Measurements from ENCODE around the gene SIRT6.
"Not testable (repeated sequence)": the region's sequence is repeated elsewhere in the genome, so short reads cannot be mapped to it uniquely, and the experiment has no call there.

Gene SIRT6

DNA sequence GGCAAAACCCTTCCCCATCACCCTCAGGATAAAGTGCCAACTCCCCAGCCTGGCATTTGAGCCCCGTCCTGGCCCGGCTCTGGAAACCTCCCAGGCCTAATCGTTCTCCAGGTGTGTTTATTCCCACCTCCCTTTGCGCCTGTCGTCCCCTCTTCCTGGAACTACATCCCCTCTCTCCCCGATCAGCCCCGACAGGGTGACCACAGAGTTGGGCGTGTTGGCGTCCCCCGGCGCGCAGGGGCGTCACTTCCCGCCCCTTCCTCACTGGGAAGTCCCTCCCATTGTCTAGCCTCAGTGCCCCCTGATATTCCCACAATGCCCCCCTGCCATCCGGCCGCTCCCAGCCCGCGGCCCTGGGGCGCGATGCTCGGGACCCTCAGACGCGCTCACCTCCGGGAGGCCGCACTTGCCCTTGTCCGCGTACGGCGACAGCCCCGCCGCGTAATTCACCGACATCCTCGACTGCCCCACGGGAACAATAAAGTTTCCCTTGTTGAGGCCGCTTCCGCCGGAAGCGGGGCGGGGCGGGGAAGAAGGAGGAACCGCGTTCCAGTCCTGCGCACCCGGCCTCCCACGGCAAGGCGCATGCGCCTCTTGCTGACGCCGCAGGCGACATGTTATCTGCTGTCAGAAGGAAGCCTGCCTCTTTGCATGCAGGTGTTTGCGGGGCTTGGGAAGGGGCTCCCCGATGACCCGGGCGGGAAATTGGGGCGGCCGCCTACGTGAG lies at the start of gene SIRT6, which contains the start of gene ANKRD24:
SIRT6 (minus strand) TSS at position 480 of the 727 bp plus-strand sequence; CDS start at position 456, 24 bp downstream.
ANKRD24 (plus strand) TSS at position 606 of the 727 bp plus-strand sequence. CDS start 3,737 bp downstream, outside the sequence.
- FAIRE-seq = no peak

DNA sequence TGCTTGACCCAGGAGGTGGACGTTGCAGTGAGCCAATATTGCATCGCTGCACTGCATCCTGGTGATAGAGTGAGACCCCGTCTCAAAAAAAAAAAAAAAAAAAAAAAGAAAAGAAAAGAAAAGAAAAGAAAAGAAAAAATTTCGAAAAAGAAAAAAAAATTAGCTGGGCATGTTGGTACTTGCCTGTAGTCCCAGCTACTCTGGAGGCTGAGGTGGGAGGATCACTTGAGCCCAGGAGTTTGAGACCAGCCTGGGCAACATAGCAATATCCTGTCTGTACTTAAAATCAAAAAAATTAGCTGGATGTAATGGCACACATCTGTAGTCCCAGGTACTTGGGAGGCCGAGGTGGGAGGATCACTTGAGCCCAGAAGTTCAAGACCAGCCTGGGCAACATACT lies 49.8 kb upstream of the SIRT6 start:
- FAIRE-seq = not testable (repeated sequence)

DNA sequence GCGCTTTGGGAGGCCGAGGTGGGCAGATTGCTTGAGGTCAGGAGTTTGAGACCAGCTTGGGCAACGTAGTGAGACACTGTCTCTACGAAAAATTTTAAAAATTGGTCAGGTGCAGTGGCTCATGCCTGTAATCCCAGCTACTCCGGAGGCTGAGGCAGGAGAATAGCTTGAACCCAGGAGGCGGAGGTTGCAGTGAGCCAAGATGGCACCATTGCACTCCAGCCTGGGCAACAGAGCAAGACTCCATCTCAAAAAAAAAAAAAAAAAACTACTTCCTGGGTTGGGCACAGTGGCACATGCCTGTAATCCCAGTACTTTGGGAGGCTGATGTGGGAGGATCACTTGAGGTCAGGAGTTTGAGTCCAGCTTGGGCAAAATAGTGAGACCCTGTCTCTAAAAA lies 49.2 kb upstream of the SIRT6 start:
- FAIRE-seq = not testable (repeated sequence)

DNA sequence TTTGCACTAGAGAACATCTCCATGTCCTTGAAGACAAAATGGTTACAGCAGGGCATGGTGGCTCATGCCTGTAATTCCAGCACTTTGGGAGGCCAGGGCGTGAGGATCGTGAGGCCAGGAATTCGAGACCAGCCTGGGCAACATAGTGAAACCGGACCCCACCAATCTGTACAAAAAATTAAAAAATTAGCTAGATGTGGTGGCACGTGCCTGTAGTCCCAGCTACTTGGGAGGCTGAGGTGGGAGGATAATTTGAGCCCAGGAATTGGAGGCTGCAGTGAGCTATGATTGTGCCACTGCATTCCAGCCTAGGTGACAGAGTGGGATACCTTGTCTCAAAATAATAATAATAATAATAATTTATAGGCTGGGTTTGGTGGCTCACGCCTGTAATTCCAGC lies 47.9 kb upstream of the SIRT6 start:
- not testable (repeated sequence) for FAIRE-seq

DNA sequence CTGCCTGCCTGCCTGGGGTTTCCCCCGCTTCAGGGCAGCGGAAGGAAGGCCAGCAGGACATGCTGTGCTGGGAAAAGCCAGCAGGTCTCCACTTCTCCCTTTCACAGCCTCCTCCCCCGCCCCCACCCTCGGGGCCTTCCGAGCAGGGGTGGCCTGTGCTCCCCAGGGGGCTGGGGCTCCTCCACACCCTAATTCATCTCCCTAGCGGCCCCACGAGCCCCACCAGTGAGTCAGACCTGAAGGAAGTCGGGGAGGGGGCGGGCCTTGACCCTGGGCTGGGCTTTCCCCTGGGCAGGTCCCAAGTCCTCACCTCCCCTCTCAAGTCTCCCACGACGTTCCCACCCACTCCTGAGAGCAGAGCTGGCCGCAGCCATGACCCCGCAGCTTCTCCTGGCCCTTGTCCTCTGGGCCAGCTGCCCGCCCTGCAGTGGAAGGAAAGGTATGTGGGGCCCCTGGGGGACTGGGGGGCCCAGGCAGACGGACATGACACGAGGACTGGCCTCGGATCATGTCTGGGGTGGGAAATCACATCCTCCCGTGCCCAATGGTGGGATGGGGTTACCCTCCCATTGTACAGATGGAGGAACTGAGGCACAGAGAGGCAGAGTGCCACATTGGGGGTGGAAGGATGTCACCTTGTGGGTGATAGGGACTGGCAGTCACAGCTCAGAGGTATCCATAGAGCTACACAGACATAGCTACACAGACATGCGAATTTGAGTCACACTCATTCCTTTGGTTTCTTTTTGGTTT lies 47.0 kb upstream of the SIRT6 start, which contains the start of gene EBI3:
EBI3 (plus strand) TSS at position 345 of the 753 bp plus-strand sequence; CDS start at position 373, 28 bp downstream.
- no peak for FAIRE-seq

DNA sequence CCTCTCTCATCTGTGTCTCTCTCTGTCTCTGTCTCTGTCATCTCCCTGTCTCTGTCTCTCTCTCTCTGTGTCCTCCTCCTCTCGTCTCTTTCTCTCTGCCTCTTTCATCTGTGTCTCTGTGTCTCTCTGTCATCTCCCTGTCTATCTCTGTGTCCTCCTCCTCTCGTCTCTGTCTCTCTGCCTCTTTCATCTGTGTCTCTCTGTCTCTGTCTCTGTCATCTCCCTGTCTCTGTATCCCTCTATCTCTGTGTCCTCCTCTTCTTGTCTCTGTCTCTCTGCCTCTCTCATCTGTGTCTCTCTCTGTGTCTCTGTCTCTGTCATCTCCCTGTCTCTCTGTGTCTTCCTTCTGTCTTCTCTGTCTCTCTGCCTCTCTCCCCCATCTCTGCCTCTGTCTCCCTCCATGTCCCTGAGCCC lies 46.4 kb upstream of the SIRT6 start:
- no peak for FAIRE-seq

DNA sequence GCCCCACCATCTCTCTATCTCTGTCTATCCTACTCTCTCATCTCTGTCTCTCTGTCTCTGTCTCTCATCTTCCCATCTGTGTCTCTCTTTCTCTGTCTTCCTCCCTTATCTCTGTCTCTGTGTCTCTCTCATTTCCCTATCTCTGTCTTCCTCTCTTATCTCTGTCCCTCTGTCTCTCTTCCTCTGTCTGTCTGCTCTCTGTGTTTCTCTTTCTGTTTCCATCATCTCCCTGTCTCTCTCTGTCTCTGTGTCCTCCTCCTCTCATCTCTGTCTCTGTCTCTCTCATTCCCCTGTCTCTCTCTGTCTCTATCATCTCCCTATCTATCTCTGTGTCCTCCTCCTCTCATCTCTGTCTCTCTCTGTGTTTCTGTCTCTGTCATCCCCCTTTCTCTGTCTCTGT lies 45.4 kb upstream of the SIRT6 start:
- FAIRE-seq = no peak

DNA sequence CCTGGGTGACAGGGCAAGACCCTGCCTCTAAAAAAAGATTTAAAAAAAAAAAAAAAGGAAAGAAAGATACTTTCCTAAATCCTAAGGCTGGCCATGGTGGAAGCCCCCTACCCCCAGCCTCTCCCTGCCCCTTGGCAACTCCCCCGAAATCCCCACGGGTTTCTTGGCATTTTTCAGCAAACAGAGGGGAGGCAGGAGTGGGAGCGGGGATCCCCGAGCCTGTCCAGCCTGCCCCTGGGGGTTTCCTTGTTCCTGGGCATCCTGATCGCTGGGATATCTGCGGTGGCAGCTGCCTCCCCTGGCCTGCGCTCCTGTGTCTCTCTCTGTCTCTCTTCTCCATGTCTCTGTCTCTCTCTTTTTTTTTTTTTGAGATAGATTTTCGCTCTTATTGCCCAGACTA lies 43.5 kb upstream of the SIRT6 start:
- FAIRE-seq = no peak

DNA sequence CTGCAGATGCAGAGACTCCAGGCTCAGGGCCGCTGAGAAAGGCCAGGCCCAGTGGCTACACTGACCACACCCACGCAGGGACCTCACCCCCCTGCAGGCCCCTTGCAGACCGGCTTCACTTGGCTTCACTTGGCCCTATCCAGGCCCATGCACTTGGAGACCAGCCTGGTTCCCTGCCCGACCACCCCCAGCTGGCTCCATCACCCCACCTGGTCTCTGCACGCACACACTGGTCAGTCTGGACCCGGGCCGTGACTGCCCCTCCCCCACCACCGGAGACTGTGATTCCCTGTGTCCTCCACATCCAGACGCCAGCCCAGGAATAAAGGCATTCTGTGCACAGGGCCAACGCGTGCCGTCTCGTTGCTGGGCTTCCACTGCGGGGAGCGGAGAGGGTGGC lies 42.1 kb upstream of the SIRT6 start:
- FAIRE-seq = no peak

DNA sequence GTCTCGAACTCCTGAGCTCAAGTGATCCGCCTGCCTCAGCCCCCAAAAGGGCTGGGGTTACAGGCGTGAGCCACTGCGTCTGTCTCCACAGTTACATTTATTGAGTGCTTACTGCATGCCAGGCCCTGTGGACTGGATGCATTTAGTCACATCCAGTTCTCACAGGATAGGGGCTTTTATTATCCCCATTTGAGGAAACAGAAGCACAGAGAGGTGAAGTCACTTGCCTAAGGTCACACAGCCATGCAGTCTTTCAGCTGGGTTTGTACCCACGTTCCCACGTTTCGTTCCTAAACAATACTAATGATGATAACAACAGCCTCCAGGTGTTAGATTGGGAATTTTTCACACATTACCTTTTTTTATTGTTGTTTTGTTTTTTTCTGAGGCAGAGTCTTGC lies 37.8 kb upstream of the SIRT6 start:
- FAIRE-seq = no peak

DNA sequence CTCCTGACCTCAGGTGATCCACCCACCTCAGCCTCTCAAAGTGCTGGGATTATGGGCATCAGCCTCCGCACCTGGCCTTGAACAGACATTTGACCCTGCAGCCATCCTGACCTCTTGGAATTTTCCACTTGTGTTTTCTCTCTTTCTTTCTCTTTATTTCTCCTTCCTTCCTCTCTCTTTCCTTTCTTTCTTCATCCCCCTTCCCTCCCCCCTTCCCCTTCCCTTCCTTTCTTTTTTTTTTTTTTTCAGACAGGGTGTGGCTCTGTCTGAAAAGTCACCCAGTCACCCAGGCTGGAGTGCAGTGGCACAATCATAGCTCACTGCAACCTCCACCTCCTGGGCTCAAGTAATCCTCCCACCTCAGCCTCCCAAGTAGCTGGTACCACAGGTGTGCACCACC lies 36.2 kb upstream of the SIRT6 start:
- not testable (repeated sequence) for FAIRE-seq

DNA sequence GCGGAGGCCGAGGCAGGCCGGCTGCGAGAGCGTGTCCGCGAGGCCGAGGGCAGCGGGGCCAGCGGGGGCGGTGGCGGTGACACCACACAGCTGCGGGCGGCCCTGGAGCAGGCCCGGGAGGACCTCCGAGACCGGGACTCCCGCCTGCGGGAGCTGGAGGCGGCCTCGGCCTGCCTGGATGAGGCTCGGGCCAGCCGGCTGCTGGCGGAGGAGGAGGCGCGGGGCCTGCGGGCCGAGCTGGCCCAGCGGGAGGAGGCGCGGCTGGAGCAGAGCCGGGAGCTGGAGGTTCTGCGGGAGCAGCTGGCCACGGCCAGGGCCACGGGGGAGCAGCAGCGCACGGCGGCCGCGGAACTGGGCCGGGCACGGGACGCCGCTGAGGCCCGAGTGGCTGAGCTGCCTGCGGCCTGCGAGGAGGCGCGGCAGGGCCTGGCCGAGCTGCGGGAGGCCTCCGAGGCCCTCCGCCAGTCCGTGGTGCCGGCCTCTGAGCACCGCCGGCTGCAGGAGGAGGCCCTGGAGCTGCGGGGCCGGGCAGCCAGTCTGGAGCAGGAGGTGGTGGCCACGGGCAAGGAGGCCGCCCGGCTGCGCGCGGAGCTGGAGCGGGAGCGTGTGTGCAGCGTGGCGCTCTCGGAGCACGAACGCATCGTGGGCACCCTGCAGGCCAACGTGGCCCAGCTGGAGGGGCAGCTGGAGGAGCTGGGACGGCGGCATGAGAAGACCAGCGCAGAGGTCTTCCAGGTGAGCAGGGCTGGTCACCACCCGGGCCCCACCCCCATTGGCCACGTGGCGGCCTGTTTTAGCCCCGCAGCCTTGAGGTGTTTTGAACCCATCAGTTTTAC lies 35.3 kb upstream of the SIRT6 start:
- FAIRE-seq = no peak

DNA sequence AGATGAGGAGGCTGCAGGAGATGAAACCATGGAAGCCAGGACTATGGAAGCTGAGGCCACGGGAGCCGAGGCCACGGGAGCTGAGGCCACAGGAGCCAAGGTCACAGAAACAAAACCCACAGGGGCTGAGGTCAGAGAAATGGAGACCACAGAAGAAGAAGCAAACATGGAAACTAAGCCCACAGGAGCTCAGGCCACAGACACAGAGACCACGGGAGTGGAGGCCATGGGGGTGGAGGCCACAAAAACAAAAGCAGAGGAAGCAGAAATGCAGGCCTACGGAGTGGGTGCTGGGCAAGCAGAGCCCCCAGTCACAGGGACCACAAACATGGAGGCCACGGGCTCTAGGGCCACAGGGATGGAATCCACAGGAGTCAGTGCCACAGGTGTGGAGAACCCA lies 34.5 kb upstream of the SIRT6 start:
- no peak for FAIRE-seq

DNA sequence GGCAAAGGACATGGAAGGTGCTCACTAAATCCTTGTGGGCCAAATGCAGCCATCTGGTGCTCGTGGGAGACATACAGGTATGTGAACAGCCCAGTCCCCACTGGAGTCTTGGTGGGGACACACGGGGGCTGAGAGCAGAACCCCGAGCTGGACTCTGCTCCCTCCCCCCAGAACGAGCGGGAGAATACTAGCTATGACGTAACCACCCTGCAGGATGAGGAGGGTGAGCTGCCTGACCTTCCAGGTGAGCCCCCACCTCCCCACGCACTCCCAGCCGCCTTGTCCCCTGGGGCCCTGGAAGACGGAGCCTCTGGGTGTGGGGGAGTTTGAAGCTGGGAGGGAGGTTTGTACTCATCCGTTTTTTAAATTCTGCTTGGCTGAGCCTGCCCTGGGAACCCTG lies 33.4 kb upstream of the SIRT6 start:
- no peak for FAIRE-seq

DNA sequence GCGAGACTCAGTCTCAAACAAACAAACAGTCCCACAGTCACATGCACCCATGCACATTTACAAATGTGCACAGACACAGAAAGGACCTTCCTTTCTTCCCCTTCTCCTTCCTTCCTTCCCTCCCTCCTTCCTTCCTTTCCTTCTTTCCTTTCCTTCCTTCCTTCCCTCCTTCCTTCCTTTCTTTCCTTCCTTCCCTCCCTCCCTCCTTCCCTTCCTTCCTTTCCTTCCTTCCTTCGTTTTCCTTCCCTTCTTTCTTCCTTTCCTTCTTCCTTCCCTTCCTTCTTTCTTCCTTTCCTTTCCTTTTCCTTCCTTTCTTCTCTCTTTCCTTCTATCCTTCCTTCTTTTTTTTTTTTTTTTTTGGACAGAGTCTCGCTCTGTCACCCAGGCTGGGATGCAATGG lies 30.8 kb upstream of the SIRT6 start:
- no peak for FAIRE-seq

DNA sequence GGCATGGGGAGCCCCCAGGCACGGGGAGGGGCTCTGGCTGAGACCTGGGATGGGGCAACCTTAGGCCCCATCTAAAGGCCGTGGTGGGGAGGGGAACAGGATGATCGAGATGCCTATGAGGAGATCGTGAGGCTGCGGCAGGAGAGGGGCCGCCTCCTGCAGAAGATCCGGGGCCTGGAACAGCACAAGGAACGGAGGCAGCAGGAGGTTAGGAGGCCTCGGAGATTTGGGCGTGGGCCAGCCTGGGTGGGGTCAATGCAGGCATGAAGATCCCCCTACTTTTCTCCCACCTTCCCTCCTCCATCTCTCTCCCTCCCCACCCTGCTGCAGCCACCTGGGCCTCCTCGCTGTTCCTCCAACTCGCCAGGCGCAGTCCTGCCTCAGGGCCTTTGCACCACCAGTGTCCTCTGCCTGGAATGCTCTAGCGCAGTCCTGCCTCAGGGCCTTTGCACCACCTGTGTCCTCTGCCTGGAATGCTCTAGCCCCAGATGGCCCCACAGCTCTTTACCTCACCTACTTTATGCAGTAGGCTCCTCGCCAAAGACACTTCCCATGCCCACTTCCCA lies 27.9 kb upstream of the SIRT6 start:
- FAIRE-seq = no peak

DNA sequence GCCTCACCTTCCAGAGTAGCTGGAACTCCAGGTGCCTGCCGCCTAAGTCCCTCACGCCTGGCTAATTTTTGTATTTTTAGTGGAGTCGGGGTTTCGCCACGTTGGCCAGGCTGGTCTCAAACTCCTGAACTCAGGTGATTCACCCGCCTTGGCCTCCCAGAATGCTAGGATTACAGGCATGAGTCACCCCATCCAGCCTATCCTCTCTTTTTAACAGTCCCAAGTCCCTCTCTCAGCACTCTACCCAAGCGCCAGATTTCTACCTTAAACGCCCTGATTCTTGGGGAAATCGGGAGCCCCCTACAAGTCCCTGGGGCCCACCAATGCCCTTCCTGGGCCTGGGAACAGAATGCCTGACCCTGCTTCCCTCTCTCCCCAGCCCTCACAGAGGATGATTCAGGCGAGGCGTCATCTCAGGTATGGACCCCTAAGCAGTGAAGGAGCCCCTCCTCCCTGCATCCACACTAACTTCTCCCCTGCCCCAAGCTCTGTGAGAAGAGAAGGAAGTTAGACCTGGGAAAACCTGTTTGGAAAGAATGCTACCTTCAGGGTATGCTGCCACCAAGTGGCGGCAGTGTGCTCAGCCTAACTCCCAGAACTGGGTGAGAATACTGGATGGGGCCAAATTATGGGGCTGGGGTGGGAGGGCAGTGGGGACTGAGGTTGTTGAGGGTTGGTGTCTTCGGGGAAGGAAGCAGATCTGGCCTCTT lies 26.2 kb upstream of the SIRT6 start:
- no peak for FAIRE-seq

DNA sequence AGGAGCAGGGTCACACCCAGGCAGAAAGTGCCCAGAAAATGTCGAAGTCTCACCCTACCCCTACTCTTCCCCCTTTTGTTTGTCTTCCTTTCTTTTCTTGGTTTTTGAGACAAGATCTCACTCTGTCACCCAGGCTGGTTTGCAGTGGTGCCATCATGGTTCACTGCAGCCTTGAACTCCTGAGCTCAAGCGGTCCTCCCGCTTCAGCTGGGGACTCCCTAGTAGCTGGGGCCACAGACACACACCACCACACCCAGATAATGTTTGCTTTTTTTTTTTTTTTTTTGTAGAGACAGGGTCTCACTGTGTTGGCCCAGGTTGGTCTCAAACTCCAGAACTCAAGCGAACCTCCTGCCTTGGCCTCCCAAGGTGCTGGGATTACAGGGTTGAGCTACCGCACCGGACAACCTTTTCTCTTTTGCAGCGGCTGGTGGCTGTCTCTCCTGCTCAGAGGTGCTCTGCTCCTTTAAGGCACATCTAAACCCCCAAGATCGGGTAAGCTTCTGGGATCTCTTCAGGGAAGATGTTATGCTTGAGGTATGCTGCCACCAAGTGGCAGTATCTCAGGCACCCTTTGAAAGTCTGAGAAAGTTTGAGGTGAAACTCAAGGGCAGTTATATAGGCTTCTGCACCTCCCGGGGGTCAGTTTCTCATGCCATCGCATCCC lies 24.6 kb upstream of the SIRT6 start:
- FAIRE-seq = no peak

DNA sequence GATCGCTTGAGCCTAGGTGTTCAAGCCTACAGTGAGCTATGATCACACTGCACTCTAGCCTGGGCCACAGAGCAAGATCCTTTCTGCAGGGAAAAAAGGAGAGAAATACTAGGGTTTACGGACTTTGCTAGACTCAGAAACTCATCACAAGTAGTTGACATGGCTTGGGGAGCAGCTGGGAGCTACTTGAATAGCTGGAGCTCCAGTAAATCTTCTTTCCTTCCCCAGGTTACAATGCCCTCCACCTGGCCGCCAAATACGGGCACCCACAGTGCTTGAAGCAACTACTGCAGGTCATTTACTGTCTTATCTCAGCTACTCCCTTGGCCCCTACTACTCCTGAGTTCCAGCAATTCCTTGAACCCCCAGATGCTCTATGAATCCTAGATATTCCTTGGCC lies 19.4 kb upstream of the SIRT6 start:
- FAIRE-seq = no peak

DNA sequence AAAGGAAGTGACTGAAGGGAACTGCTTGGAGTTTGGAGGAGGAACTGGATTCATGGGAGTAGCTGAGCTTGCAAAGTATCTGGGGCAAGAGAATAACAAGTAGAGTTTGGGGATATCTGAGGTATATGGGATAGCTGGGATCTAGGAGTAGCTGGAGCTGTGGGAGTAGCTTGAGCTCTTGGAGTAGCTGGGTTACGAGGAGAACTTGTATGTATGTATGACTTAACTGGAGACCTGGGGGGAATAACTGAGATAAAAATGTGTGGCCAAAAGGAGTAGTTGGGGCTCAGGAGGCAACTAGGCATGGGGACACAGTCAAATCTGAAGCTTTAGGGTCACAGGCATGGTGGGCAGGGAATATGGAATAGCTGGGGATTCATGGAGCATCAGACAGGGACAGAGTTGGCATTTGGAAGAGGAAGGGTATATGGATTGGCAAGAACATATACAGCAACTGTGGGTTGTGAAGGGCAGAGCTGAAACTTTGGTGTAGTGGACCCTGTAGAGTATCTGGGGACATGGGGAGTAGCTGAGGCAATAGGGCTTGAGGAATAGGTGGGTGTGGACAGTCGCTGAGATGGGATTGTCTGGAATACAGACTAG lies 18.7 kb upstream of the SIRT6 start:
- FAIRE-seq = no peak

DNA sequence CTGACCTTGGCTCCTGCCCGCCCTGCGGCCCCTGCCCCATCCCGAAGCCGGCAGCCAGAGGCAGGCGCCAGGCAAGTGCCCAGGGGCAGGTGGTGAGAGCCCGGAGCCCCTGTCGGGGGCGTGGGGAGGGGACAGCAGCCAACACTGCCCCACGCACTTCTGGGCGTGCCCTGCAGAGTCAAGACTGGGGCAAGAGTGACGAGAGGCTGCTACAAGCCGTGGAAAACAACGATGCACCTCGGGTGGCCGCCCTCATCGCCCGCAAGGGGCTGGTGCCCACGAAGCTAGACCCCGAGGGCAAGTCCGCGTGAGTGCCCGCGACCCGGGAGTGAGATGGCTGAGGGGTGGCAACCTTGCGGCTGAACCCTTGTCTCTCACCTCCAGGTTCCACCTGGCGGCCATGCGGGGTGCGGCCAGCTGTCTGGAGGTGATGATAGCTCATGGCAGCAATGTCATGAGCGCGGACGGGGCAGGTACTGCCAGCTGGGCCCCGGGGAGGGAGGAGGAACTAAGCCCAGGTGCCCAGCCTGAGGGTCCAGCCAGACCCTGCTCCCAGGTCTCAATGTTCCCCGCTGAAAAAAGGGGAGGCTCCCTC lies 17.4 kb upstream of the SIRT6 start:
- FAIRE-seq = no peak

Measured in colon (tissue), 2 donors.